Stimulated activated CD8-positive, alpha-beta memory T cell treated with anti-CD3 and anti-CD28 coated beads, Interleukin-12 subunit alpha, Interleukin-12 subunit beta, amount 100 ng/mL, for 4 hours (primary cell): ENCODE data around the gene STIP1.
A peak's percentile ranks its signal among the peaks of the same experiment; 100 is the strongest.

Source experiments
- DNase-seq: peaks from one replicate; pipeline ENCODE4 v3.0.0-alpha.2; 2020; ENCODE audit warnings: low read depth

Gene STIP1

GRCh38 chr11:64251016-64251752 lies 65.2 kb downstream of the STIP1 start, which contains the start of gene PLCB3:
PLCB3 (plus strand) TSS chr11:64251530; CDS start chr11:64251650, 120 bp downstream.
- peak; percentile 55 for DNase-seq

- no peak for DNase-seq
Measured at GRCh38 chr11:64251753-64252002, 65.7 kb downstream of the STIP1 start.

GRCh38 chr11:64252003-64252872 lies 66.3 kb downstream of the STIP1 start:
- no peak for DNase-seq

DNA sequence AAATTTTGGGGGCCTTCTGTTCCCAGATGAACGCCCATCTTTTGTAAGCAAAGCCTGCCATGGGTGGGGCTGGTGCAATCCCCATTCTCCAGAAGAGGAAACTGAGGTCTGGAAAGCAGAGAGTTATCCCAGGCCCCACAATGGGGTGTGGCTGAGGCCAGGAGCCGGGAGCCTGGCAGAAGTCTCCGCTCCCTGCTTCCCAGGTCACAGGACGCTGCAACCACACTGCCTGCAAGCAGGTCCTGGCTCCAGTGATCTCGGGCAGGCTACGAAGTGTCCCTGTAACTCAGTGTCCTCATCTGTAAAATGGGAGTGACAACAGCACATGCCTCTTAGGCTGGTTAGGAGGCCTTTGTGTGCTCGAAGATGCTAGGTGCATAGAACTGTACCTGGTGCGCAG lies 67.1 kb downstream of the STIP1 start:
- DNase-seq, result no peak

- DNase-seq, result no peak
Measured at GRCh38 chr11:64253481-64253880, 67.5 kb downstream of the STIP1 start.
